ENCODE measurements around the gene APPL2. TPM values are rescaled to one million over a fixed set of nuclear protein-coding genes. Genes with fewer than 3 reads are reported as not detected.

APPL2 gene
- total RNA-seq, 1 experiment from 2014 or later, result 26.7 TPM

GRCh38 chr12:105272814-105273416, 36.9 kb upstream of the APPL2 start:
- H3K4me3 ChIP-seq (ENCODE audit: low read depth, low read length, poor library complexity, severe bottlenecking), result no peak overlapping the region
- no peaks in the 10 kb centered on the region for H3K4me1 ChIP-seq (ENCODE audit: insufficient read depth, low read length, poor library complexity, severe bottlenecking)
- CTCF ChIA-PET, result no interaction called here
- intact Hi-C loops (cut with micrococcal nuclease; ENCODE audit: unreplicated experiment), result no loop called here
- no TSS peak for BruUV-seq (replicated peaks)
- POLR2A ChIA-PET (ENCODE audit: low non-redundant PET), result no interaction called here
- no peak for TF ChIP-seq EZH2 (IDR thresholded peaks at IDR 0.05; ENCODE audit: borderline replicate concordance, low read depth, low read length, poor library complexity, severe bottlenecking)
- TF ChIP-seq, protein P1, sequence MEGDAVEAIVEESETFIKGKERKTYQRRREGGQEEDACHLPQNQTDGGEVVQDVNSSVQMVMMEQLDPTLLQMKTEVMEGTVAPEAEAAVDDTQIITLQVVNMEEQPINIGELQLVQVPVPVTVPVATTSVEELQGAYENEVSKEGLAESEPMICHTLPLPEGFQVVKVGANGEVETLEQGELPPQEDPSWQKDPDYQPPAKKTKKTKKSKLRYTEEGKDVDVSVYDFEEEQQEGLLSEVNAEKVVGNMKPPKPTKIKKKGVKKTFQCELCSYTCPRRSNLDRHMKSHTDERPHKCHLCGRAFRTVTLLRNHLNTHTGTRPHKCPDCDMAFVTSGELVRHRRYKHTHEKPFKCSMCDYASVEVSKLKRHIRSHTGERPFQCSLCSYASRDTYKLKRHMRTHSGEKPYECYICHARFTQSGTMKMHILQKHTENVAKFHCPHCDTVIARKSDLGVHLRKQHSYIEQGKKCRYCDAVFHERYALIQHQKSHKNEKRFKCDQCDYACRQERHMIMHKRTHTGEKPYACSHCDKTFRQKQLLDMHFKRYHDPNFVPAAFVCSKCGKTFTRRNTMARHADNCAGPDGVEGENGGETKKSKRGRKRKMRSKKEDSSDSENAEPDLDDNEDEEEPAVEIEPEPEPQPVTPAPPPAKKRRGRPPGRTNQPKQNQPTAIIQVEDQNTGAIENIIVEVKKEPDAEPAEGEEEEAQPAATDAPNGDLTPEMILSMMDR (conservative IDR thresholded peaks at IDR 0.05; ENCODE audit: low read depth, low read length), result no peak
- H3K27ac ChIP-seq (ENCODE audit: low read depth, low read length, poor library complexity, severe bottlenecking), result no peak overlapping the region
- DNase-seq (ENCODE audit: low spot score), result no peak
- no peaks in the 10 kb centered on the region for H3K36me3 ChIP-seq (ENCODE audit: insufficient read depth, low read length, poor library complexity, severe bottlenecking)
- no peaks in the 10 kb centered on the region for H3K27me3 ChIP-seq (replicated peaks; ENCODE audit: insufficient read depth, low read depth, low read length, poor library complexity)
- H3K9me3 ChIP-seq (ENCODE audit: low read depth, low read length, poor library complexity, severe bottlenecking), result no peaks in the 10 kb centered on the region

DNA sequence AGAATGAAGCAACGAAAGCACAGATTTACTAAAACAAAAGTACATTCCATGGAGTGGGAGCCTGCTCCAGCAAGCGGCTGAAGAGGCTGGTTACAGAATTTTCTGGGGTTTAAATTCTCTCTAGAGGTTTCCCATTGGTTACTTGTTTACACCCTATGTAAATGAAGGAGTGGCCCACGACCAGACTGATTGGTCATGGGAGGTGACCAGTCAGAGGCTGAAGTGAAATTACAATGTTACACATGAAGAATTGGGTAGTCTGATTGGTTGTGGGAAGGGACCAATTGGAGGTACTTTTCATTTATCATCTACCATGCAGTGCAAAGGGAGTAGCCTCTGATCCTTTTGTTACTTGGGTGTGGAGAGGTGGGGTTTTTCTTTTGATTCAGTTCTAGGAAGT, 36.2 kb upstream of the APPL2 start:
- intact Hi-C loops (cut with micrococcal nuclease; ENCODE audit: unreplicated experiment), result no loop called here
- H3K36me3 ChIP-seq (ENCODE audit: insufficient read depth, low read length, poor library complexity, severe bottlenecking), result no peaks in the 10 kb centered on the region
- H3K27me3 ChIP-seq (replicated peaks; ENCODE audit: insufficient read depth, low read depth, low read length, poor library complexity), result no peaks in the 10 kb centered on the region
- no peaks in the 10 kb centered on the region for H3K4me1 ChIP-seq (ENCODE audit: insufficient read depth, low read length, poor library complexity, severe bottlenecking)
- ChIA-PET CTCF (no interaction called here), POLR2A (ENCODE audit: low non-redundant PET) (no interaction called here)
- no peak overlapping the region for H3K27ac ChIP-seq (ENCODE audit: low read depth, low read length, poor library complexity, severe bottlenecking)
- no peak for TF ChIP-seq EZH2 (IDR thresholded peaks at IDR 0.05; ENCODE audit: borderline replicate concordance, low read depth, low read length, poor library complexity, severe bottlenecking)
- TF ChIP-seq, protein P1 (conservative IDR thresholded peaks at IDR 0.05; ENCODE audit: low read depth, low read length), result no peak
- H3K4me3 ChIP-seq (ENCODE audit: low read depth, low read length, poor library complexity, severe bottlenecking), result no peak overlapping the region
- BruUV-seq (replicated peaks), result no TSS peak
- no peaks in the 10 kb centered on the region for H3K9me3 ChIP-seq (ENCODE audit: low read depth, low read length, poor library complexity, severe bottlenecking)
- DNase-seq (ENCODE audit: low spot score), result no peak

- POLR2A ChIA-PET (ENCODE audit: low non-redundant PET), result no interaction called here
- CTCF ChIA-PET, result no interaction called here
These were observed 35.4 kb upstream of the APPL2 start for GRCh38 chr12:105271364-105271763.

More at GRCh38 chr12:105271364-105271763, 35.4 kb upstream of the APPL2 start:
- intact Hi-C loops (cut with micrococcal nuclease; ENCODE audit: unreplicated experiment), result no loop called here
- no peaks in the 10 kb centered on the region for H3K4me1 ChIP-seq (ENCODE audit: insufficient read depth, low read length, poor library complexity, severe bottlenecking)
- H3K27ac ChIP-seq (ENCODE audit: low read depth, low read length, poor library complexity, severe bottlenecking), result no peak overlapping the region
- no TSS peak for BruUV-seq (replicated peaks)
- no peaks in the 10 kb centered on the region for H3K9me3 ChIP-seq (ENCODE audit: low read depth, low read length, poor library complexity, severe bottlenecking)
- H3K4me3 ChIP-seq (ENCODE audit: low read depth, low read length, poor library complexity, severe bottlenecking), result no peak overlapping the region
- TF ChIP-seq, protein P1 (conservative IDR thresholded peaks at IDR 0.05; ENCODE audit: low read depth, low read length), result no peak
- no peak for TF ChIP-seq EZH2 (IDR thresholded peaks at IDR 0.05; ENCODE audit: borderline replicate concordance, low read depth, low read length, poor library complexity, severe bottlenecking)
- no peak for DNase-seq (ENCODE audit: low spot score)
- H3K36me3 ChIP-seq (ENCODE audit: insufficient read depth, low read length, poor library complexity, severe bottlenecking), result no peaks in the 10 kb centered on the region
- no peaks in the 10 kb centered on the region for H3K27me3 ChIP-seq (replicated peaks; ENCODE audit: insufficient read depth, low read depth, low read length, poor library complexity)

Data from A673 (cell line).